Body of pancreas (tissue), 4 donors: ENCODE measurements around the gene DHX34. TPM values are rescaled to one million over a fixed set of nuclear protein-coding genes. Genes with fewer than 3 reads are reported as not detected.

Experiments
- ATAC-seq: fragments of 150-250 bp; one replicate; pipeline ENCODE4 v1.9.1; 2016
- DNase-seq, 4 donors: peaks; one replicate each; pipeline ENCODE4 v3.0.0-alpha.2; 2019
- H3K27ac ChIP-seq, 4 donors: fragments of 200-600 bp; sonication (generic); 1 replicate in 3 of 4; 2 replicates in 1 of 4; pipeline versions ENCODE4 v1.5.1 to v1.6.1; 2016 to 2019; ENCODE audit warnings: mild to moderate bottlenecking in 1 of 4, mixed read lengths in 1 of 4, moderate library complexity in 1 of 4
- H3K27me3 ChIP-seq, 2 donors: fragments of 200-600 bp; sonication (generic); one replicate each; pipeline ENCODE4 v1.6.0; 2016; ENCODE audit warnings: mild to moderate bottlenecking in 1 of 2
- H3K36me3 ChIP-seq, 2 donors: fragments of 200-600 bp; sonication (generic); replicated peaks in 1 of 2; 2 replicates each; pipeline ENCODE4 v1.5.1; 2016; ENCODE audit warnings: low read depth in 2 of 2; ENCODE audit not compliant: insufficient read depth in 1 of 2
- H3K4me1 ChIP-seq: fragments of 200-600 bp; sonication (generic); one replicate; pipeline ENCODE4 v1.6.0; 2016
- H3K4me3 ChIP-seq, 2 donors: fragments of 200-600 bp; sonication (generic); 1 replicate in 1 of 2; 2 replicates in 1 of 2; pipeline ENCODE4 v1.5.1; 2016 to 2019
- H3K9me3 ChIP-seq, 3 donors: fragments of 200-600 bp; sonication (generic); 1 replicate in 2 of 3; 2 replicates in 1 of 3; pipeline ENCODE4 v1.5.1; 2016
- POLR2A ChIP-seq, 3 donors: fragments of 450-650 bp; IDR thresholded peaks; one replicate each; pipeline ENCODE4 v1.6.1; 2016; ENCODE audit warnings: antibody characterized with exemption in 3 of 3, mild to moderate bottlenecking in 2 of 3
- WGBS, 2 donors: methylation state at CpG; one replicate each; pipeline ENCODE4 v1.1.5; 2017; 5-methylcytosine and 5-hydroxymethylcytosine counted together
- intact Hi-C: fragments of 100-400 bp; cut with DNase I; formaldehyde crosslinking; loops from one replicate; pipeline ENCODE4 v1.15.1; 2023
- total RNA-seq, 2 donors: library from RNA; depleted of rRNA; stranded (reverse); fragments of >200 nt; gene quantifications; one replicate each; pipeline ENCODE4 v1.1.0, GENCODE V29; 2016
- TF ChIP-seq, protein P1 (sequence below), 7 experiments: fragments of 450-650 bp in 4 of 7; fragments of 200-600 bp in 3 of 7; sonication (generic) in 3 of 7; IDR thresholded peaks; one replicate each; pipeline ENCODE4 v1.5.1; 2016 to 2019; ENCODE audit warnings: antibody characterized with exemption in 7 of 7

The DHX34 gene
- total RNA-seq, 2 donors from 2014 or later: 16.1 to 50.4 TPM

- Histone ChIP-seq H3K27me3 (no peaks in the 10 kb centered on the region), H3K27ac (no peak overlapping the region), H3K4me1 (no peaks in the 10 kb centered on the region), H3K4me3 (no peak overlapping the region), H3K36me3 (no peaks in the 10 kb centered on the region), H3K9me3 (no peaks in the 10 kb centered on the region)
- intact Hi-C loops: no loop called here
- no peak for DNase-seq
- TF ChIP-seq, protein P1, sequence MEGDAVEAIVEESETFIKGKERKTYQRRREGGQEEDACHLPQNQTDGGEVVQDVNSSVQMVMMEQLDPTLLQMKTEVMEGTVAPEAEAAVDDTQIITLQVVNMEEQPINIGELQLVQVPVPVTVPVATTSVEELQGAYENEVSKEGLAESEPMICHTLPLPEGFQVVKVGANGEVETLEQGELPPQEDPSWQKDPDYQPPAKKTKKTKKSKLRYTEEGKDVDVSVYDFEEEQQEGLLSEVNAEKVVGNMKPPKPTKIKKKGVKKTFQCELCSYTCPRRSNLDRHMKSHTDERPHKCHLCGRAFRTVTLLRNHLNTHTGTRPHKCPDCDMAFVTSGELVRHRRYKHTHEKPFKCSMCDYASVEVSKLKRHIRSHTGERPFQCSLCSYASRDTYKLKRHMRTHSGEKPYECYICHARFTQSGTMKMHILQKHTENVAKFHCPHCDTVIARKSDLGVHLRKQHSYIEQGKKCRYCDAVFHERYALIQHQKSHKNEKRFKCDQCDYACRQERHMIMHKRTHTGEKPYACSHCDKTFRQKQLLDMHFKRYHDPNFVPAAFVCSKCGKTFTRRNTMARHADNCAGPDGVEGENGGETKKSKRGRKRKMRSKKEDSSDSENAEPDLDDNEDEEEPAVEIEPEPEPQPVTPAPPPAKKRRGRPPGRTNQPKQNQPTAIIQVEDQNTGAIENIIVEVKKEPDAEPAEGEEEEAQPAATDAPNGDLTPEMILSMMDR (IDR thresholded peaks at IDR 0.05): no peak
- no peak for TF ChIP-seq POLR2A (IDR thresholded peaks at IDR 0.05)
- 78 to 79% methylated on average over 4 of the region's 4 CpGs for WGBS, 2 donors
- no peak for ATAC-seq
These were observed 32.6 kb upstream of the DHX34 start for GRCh38 chr19:47316513-47316912.

DNA sequence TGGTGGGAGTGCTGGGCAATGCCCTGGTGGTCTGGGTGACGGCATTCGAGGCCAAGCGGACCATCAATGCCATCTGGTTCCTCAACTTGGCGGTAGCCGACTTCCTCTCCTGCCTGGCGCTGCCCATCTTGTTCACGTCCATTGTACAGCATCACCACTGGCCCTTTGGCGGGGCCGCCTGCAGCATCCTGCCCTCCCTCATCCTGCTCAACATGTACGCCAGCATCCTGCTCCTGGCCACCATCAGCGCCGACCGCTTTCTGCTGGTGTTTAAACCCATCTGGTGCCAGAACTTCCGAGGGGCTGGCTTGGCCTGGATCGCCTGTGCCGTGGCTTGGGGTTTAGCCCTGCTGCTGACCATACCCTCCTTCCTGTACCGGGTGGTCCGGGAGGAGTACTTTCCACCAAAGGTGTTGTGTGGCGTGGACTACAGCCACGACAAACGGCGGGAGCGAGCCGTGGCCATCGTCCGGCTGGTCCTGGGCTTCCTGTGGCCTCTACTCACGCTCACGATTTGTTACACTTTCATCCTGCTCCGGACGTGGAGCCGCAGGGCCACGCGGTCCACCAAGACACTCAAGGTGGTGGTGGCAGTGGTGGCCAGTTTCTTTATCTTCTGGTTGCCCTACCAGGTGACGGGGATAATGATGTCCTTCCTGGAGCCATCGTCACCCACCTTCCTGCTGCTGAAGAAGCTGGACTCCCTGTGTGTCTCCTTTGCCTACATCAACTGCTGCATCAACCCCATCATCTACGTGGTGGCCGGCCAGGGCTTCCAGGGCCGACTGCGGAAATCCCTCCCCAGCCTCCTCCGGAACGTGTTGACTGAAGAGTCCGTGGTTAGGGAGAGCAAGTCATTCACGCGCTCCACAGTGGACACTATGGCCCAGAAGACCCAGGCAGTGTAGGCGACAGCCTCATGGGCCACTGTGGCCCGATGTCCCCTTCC, 28.9 kb upstream of the DHX34 start:
- intact Hi-C loops: no loop called here
- Histone ChIP-seq H3K27me3 (no peaks in the 10 kb centered on the region), H3K27ac (no peak overlapping the region), H3K9me3 (no peaks in the 10 kb centered on the region), H3K4me1 (no peaks in the 10 kb centered on the region), H3K4me3 (no peak overlapping the region), H3K36me3 (no peaks in the 10 kb centered on the region)
- no peak for DNase-seq
- 84 to 89% methylated on average over 38 to 44 of the region's 46 CpGs for WGBS, 2 donors
- ATAC-seq: no peak
- TF ChIP-seq POLR2A (IDR thresholded peaks at IDR 0.05): no peak
- TF ChIP-seq, protein P1 (IDR thresholded peaks at IDR 0.05): no peak

DNA sequence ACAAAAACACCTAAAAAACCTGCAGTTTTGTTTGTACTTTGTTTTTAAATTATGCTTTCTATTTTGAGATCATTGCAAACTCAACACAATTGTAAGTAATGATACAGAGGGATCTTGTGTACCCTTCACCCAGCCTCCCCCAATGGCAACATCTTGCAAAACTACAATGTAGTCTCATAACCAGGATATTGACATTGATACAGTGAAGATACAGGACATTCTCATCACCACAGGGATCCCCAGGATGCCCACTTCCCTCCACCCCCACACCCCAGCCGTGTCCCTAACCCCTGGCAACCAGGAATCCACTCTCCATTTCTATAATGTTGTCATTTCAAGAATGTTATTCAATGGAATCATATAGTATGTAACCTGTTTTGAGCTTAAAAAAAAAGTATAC, 27.5 kb upstream of the DHX34 start:
- ATAC-seq (no peak), DNase-seq (no peak)
- H3K27me3 ChIP-seq: no peaks in the 10 kb centered on the region
- 87 to 93% methylated on average over 1 of the region's 1 CpG for WGBS, 2 donors
- H3K9me3 ChIP-seq: no peaks in the 10 kb centered on the region
- no peak overlapping the region for H3K4me3 ChIP-seq
- H3K27ac ChIP-seq: peak overlapping the region in 1 of 4 donors; percentile 52
- intact Hi-C loops: no loop called here
- H3K36me3 ChIP-seq: no peaks in the 10 kb centered on the region
- no peaks in the 10 kb centered on the region for H3K4me1 ChIP-seq
- no peak for TF ChIP-seq POLR2A (IDR thresholded peaks at IDR 0.05)
- TF ChIP-seq, protein P1 (IDR thresholded peaks at IDR 0.05): no peak

DNA sequence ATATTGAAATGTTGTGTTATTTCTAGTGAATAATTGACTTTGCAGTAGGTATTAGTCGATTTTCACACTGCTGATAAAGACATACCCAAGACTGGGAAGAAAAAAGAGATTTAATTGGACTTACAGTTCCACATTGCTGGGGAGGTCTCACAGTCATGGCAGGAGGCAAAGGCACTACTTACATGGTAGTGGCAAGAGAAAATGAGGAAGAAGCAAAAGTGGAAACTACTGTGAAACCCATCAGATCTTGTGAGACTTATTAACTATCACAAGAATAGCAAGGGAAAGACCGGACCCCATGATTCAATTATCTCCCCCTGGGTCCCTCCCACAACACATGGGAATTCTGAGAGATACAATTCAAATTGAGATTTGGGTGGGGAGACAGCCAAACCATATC, 27.1 kb upstream of the DHX34 start:
- WGBS, 2 donors: 55 to 64% methylated on average over 2 of the region's 2 CpGs

More for the DNA sequence above, 27.1 kb upstream of the DHX34 start:
- no peaks in the 10 kb centered on the region for H3K4me1 ChIP-seq
- peak overlapping the region in 1 of 4 donors; percentile 52 for H3K27ac ChIP-seq
- H3K4me3 ChIP-seq: no peak overlapping the region
- H3K9me3 ChIP-seq: no peaks in the 10 kb centered on the region
- TF ChIP-seq POLR2A (IDR thresholded peaks at IDR 0.05): peak in 1 of 3 donors; percentile 25
- TF ChIP-seq, protein P1 (IDR thresholded peaks at IDR 0.05): no peak
- no peak for DNase-seq
- intact Hi-C loops: no loop called here
- H3K27me3 ChIP-seq: no peaks in the 10 kb centered on the region
- H3K36me3 ChIP-seq: no peaks in the 10 kb centered on the region
- ATAC-seq: no peak
